ENCODE measurements around the gene STXBP4.
"Not testable (repeated sequence)": the region's sequence is repeated elsewhere in the genome, so short reads cannot be mapped to it uniquely, and the experiment has no call there.

Gene STXBP4

GRCh38 chr17:55068862-55069811 lies 100.6 kb downstream of the STXBP4 start:
- no peaks in the 10 kb centered on the region for H3K79me1 ChIP-seq (ENCODE audit: low read length)

GRCh38 chr17:55069983-55070529 lies 101.5 kb downstream of the STXBP4 start:
- no peaks in the 10 kb centered on the region for H3K79me2 ChIP-seq (ENCODE audit: control insufficient read depth, insufficient read depth, low read length)
- no peak overlapping the region for H2BK5ac ChIP-seq (ENCODE audit: low read length)
- no peak overlapping the region for H3K56ac ChIP-seq (ENCODE audit: low read length)
- DNase-seq: no peak
- no peak overlapping the region for H3K9ac ChIP-seq (ENCODE audit: low read length)
- H3K4ac ChIP-seq (ENCODE audit: low read depth, low read length): no peak overlapping the region
- H2AK5ac ChIP-seq (ENCODE audit: low read length): no peak overlapping the region
- no peak overlapping the region for H4K5ac ChIP-seq (ENCODE audit: low read length)
- H3K23ac ChIP-seq (ENCODE audit: low read length): no peak overlapping the region
- H3K4me2 ChIP-seq (ENCODE audit: low read length): no peak overlapping the region
- no peaks in the 10 kb centered on the region for H3K36me3 ChIP-seq (ENCODE audit: control insufficient read depth, insufficient read depth, low read length)
- no peak overlapping the region for H3K27ac ChIP-seq (ENCODE audit: low read depth, low read length)
- H2BK15ac ChIP-seq (replicated peaks; ENCODE audit: low read depth): no peak overlapping the region
- H2BK120ac ChIP-seq (ENCODE audit: low read depth, low read length): no peak overlapping the region
- H3K4me3 ChIP-seq (ENCODE audit: low read length): no peak overlapping the region
- no peak overlapping the region for H4K8ac ChIP-seq (ENCODE audit: low read depth, low read length)
- no peaks in the 10 kb centered on the region for H3K79me1 ChIP-seq (ENCODE audit: low read length)
- no peaks in the 10 kb centered on the region for H3K27me3 ChIP-seq (ENCODE audit: insufficient read depth, low read length, poor library complexity)
- no peaks in the 10 kb centered on the region for H3K4me1 ChIP-seq (ENCODE audit: control insufficient read depth, low read depth, low read length)
- H3K18ac ChIP-seq (ENCODE audit: low read length): no peak overlapping the region

More at GRCh38 chr17:55068862-55069811, 100.6 kb downstream of the STXBP4 start:
- Histone ChIP-seq H3K27ac (ENCODE audit: low read depth, low read length) (no peak overlapping the region), H2BK5ac (ENCODE audit: low read length) (no peak overlapping the region), H2BK120ac (ENCODE audit: low read depth, low read length) (no peak overlapping the region), H3K36me3 (ENCODE audit: control insufficient read depth, insufficient read depth, low read length) (no peaks in the 10 kb centered on the region), H3K4ac (ENCODE audit: low read depth, low read length) (no peak overlapping the region), H3K4me3 (ENCODE audit: low read length) (no peak overlapping the region), H3K9ac (ENCODE audit: low read length) (no peak overlapping the region), H3K79me2 (ENCODE audit: control insufficient read depth, insufficient read depth, low read length) (no peaks in the 10 kb centered on the region), H3K18ac (ENCODE audit: low read length) (no peak overlapping the region), H3K4me1 (ENCODE audit: control insufficient read depth, low read depth, low read length) (no peaks in the 10 kb centered on the region), H3K56ac (ENCODE audit: low read length) (no peak overlapping the region), H4K8ac (ENCODE audit: low read depth, low read length) (no peak overlapping the region), H3K27me3 (ENCODE audit: insufficient read depth, low read length, poor library complexity) (no peaks in the 10 kb centered on the region), H2AK5ac (ENCODE audit: low read length) (no peak overlapping the region), H4K5ac (ENCODE audit: low read length) (no peak overlapping the region), H3K4me2 (ENCODE audit: low read length) (no peak overlapping the region), H3K23ac (ENCODE audit: low read length) (no peak overlapping the region), H2BK15ac (replicated peaks; ENCODE audit: low read depth) (no peak overlapping the region)
- no peak for DNase-seq
- WGBS (ENCODE audit: extremely low coverage, insufficient coverage, low lambda C conversion rate): no CpG with 5 or more reads among the region's 4 CpGs

- no peak overlapping the region for H3K4ac ChIP-seq (ENCODE audit: low read depth, low read length)
- WGBS (ENCODE audit: extremely low coverage, insufficient coverage, low lambda C conversion rate): no CpG with 5 or more reads among the region's 4 CpGs
- DNase-seq: no peak
- H3K18ac ChIP-seq (ENCODE audit: low read length): no peak overlapping the region
- no peak overlapping the region for H3K27ac ChIP-seq (ENCODE audit: low read depth, low read length)
- no peak overlapping the region for H3K9ac ChIP-seq (ENCODE audit: low read length)
- no peak overlapping the region for H4K8ac ChIP-seq (ENCODE audit: low read depth, low read length)
- H3K4me1 ChIP-seq (ENCODE audit: control insufficient read depth, low read depth, low read length): no peaks in the 10 kb centered on the region
- H4K5ac ChIP-seq (ENCODE audit: low read length): no peak overlapping the region
- H3K79me2 ChIP-seq (ENCODE audit: control insufficient read depth, insufficient read depth, low read length): no peaks in the 10 kb centered on the region
- no peak overlapping the region for H2BK120ac ChIP-seq (ENCODE audit: low read depth, low read length)
- no peak overlapping the region for H3K4me2 ChIP-seq (ENCODE audit: low read length)
- H3K36me3 ChIP-seq (ENCODE audit: control insufficient read depth, insufficient read depth, low read length): no peaks in the 10 kb centered on the region
- no peaks in the 10 kb centered on the region for H3K79me1 ChIP-seq (ENCODE audit: low read length)
- no peak overlapping the region for H3K23ac ChIP-seq (ENCODE audit: low read length)
- no peak overlapping the region for H3K56ac ChIP-seq (ENCODE audit: low read length)
- no peak overlapping the region for H2BK5ac ChIP-seq (ENCODE audit: low read length)
- no peak overlapping the region for H2AK5ac ChIP-seq (ENCODE audit: low read length)
- H3K27me3 ChIP-seq (ENCODE audit: insufficient read depth, low read length, poor library complexity): no peaks in the 10 kb centered on the region
- H3K4me3 ChIP-seq (ENCODE audit: low read length): no peak overlapping the region
- H2BK15ac ChIP-seq (replicated peaks; ENCODE audit: low read depth): no peak overlapping the region
Measured at GRCh38 chr17:55072898-55073297, 104.3 kb downstream of the STXBP4 start.

- not testable (repeated sequence) for H3K18ac ChIP-seq (ENCODE audit: low read length); H3K36me3 ChIP-seq (ENCODE audit: control insufficient read depth, insufficient read depth, low read length); H3K9ac ChIP-seq (ENCODE audit: low read length); H3K4me2 ChIP-seq (ENCODE audit: low read length); H3K4me1 ChIP-seq (ENCODE audit: control insufficient read depth, low read depth, low read length); H3K4me3 ChIP-seq (ENCODE audit: low read length); DNase-seq; H4K5ac ChIP-seq (ENCODE audit: low read length); H2AK5ac ChIP-seq (ENCODE audit: low read length); H2BK5ac ChIP-seq (ENCODE audit: low read length); H3K27ac ChIP-seq (ENCODE audit: low read depth, low read length); H3K79me2 ChIP-seq (ENCODE audit: control insufficient read depth, insufficient read depth, low read length); H4K8ac ChIP-seq (ENCODE audit: low read depth, low read length); H3K23ac ChIP-seq (ENCODE audit: low read length); H2BK15ac ChIP-seq (replicated peaks; ENCODE audit: low read depth); H3K4ac ChIP-seq (ENCODE audit: low read depth, low read length); H3K27me3 ChIP-seq (ENCODE audit: insufficient read depth, low read length, poor library complexity); H2BK120ac ChIP-seq (ENCODE audit: low read depth, low read length); H3K56ac ChIP-seq (ENCODE audit: low read length); H3K79me1 ChIP-seq (ENCODE audit: low read length)
- no CpG with 5 or more reads among the region's 4 CpGs for WGBS (ENCODE audit: extremely low coverage, insufficient coverage, low lambda C conversion rate)
Measured at GRCh38 chr17:55073467-55073866, 104.9 kb downstream of the STXBP4 start.

- H2BK15ac ChIP-seq (replicated peaks; ENCODE audit: low read depth): no peak overlapping the region
- no peak overlapping the region for H4K8ac ChIP-seq (ENCODE audit: low read depth, low read length)
- no peak overlapping the region for H4K5ac ChIP-seq (ENCODE audit: low read length)
- H3K27ac ChIP-seq (ENCODE audit: low read depth, low read length): no peak overlapping the region
- H2BK120ac ChIP-seq (ENCODE audit: low read depth, low read length): no peak overlapping the region
- no CpG with 5 or more reads among the region's 1 CpG for WGBS (ENCODE audit: extremely low coverage, insufficient coverage, low lambda C conversion rate)
- no peak overlapping the region for H3K18ac ChIP-seq (ENCODE audit: low read length)
- no peaks in the 10 kb centered on the region for H3K27me3 ChIP-seq (ENCODE audit: insufficient read depth, low read length, poor library complexity)
- H3K4ac ChIP-seq (ENCODE audit: low read depth, low read length): no peak overlapping the region
- no peak overlapping the region for H2BK5ac ChIP-seq (ENCODE audit: low read length)
- no peak overlapping the region for H3K4me2 ChIP-seq (ENCODE audit: low read length)
- DNase-seq: no peak
- no peak overlapping the region for H3K56ac ChIP-seq (ENCODE audit: low read length)
- no peak overlapping the region for H3K9ac ChIP-seq (ENCODE audit: low read length)
- H3K23ac ChIP-seq (ENCODE audit: low read length): no peak overlapping the region
- no peak overlapping the region for H2AK5ac ChIP-seq (ENCODE audit: low read length)
- H3K79me2 ChIP-seq (ENCODE audit: control insufficient read depth, insufficient read depth, low read length): no peaks in the 10 kb centered on the region
- H3K4me3 ChIP-seq (ENCODE audit: low read length): no peak overlapping the region
- H3K4me1 ChIP-seq (ENCODE audit: control insufficient read depth, low read depth, low read length): no peaks in the 10 kb centered on the region
- H3K36me3 ChIP-seq (ENCODE audit: control insufficient read depth, insufficient read depth, low read length): no peaks in the 10 kb centered on the region
- no peaks in the 10 kb centered on the region for H3K79me1 ChIP-seq (ENCODE audit: low read length)
Measured at GRCh38 chr17:55081559-55081958, 113.0 kb downstream of the STXBP4 start.

All from mesendoderm (in vitro differentiated cells).